HG02759 (cell line): ENCODE data around the gene DNAJB8.

Experiments used
- ATAC-seq: cut with Tn5 transposase; IDR thresholded peaks from one replicate; pipeline ENCODE4 v1.9.1; 2021; ENCODE audit warnings: mild to moderate bottlenecking, moderate library complexity; ENCODE audit not compliant: unreplicated experiment

DNAJB8 gene

GRCh38 chr3:128449111-128449638 lies 17.5 kb downstream of the DNAJB8 start:
- ATAC-seq: no peak

- no peak for ATAC-seq
Measured at GRCh38 chr3:128448491-128448890, 18.2 kb downstream of the DNAJB8 start.

- peak; percentile 76 for ATAC-seq
Measured at GRCh38 chr3:128447561-128448013, 19.1 kb downstream of the DNAJB8 start.

GRCh38 chr3:128446821-128447220 lies 19.9 kb downstream of the DNAJB8 start:
- no peak for ATAC-seq

- ATAC-seq: no peak
Measured at GRCh38 chr3:128445357-128445756, 21.3 kb downstream of the DNAJB8 start.

- ATAC-seq: no peak
Measured at GRCh38 chr3:128443771-128444170, 22.9 kb downstream of the DNAJB8 start.

GRCh38 chr3:128442949-128443348 lies 23.7 kb downstream of the DNAJB8 start:
- ATAC-seq: no peak

- no peak for ATAC-seq
Measured at GRCh38 chr3:128442070-128442469, 24.6 kb downstream of the DNAJB8 start.

GRCh38 chr3:128439226-128439625 lies 27.5 kb downstream of the DNAJB8 start:
- no peak for ATAC-seq

GRCh38 chr3:128438488-128439072 lies 28.1 kb downstream of the DNAJB8 start:
- ATAC-seq: no peak

GRCh38 chr3:128436214-128436613 lies 30.5 kb downstream of the DNAJB8 start:
- no peak for ATAC-seq

- ATAC-seq: no peak
Measured at GRCh38 chr3:128435561-128435960, 31.1 kb downstream of the DNAJB8 start.

- no peak for ATAC-seq
Measured at GRCh38 chr3:128435058-128435457, 31.6 kb downstream of the DNAJB8 start.

GRCh38 chr3:128434524-128434923 lies 32.2 kb downstream of the DNAJB8 start:
- no peak for ATAC-seq

- ATAC-seq: no peak
Measured at GRCh38 chr3:128433837-128434165, 32.9 kb downstream of the DNAJB8 start.

- ATAC-seq: no peak
Measured at GRCh38 chr3:128432971-128433836, 33.5 kb downstream of the DNAJB8 start.

- ATAC-seq: no peak
Measured at GRCh38 chr3:128432301-128432970, 34.3 kb downstream of the DNAJB8 start.

- no peak for ATAC-seq
Measured at GRCh38 chr3:128431803-128432300, 34.8 kb downstream of the DNAJB8 start.

GRCh38 chr3:128430731-128431130 lies 36.0 kb downstream of the DNAJB8 start:
- no peak for ATAC-seq

GRCh38 chr3:128430301-128430700 lies 36.4 kb downstream of the DNAJB8 start:
- no peak for ATAC-seq

- no peak for ATAC-seq
Measured at GRCh38 chr3:128429751-128430150, 36.9 kb downstream of the DNAJB8 start.
